BE2C (cell line): Measurements from ENCODE around the gene KCTD17.

Experiments used
- DNase-seq: peaks from one replicate; pipeline ENCODE4 v3.0.0-alpha.2; 2020
- H3K27me3 ChIP-seq: fragments of 250-450 bp; sonication (Bioruptor Pico); 2 replicates; pipeline ENCODE4 v1.5.1; 2020; ENCODE audit warnings: mild to moderate bottlenecking
- H3K36me3 ChIP-seq: fragments of 250-450 bp; sonication (Bioruptor Pico); 2 replicates; pipeline ENCODE4 v1.5.1; 2020; ENCODE audit warnings: mild to moderate bottlenecking
- H3K4me1 ChIP-seq: fragments of 250-450 bp; sonication (Bioruptor Pico); 2 replicates; pipeline ENCODE4 v1.5.1; 2020
- H3K4me3 ChIP-seq: 2 replicates; pipeline ENCODE4 v1.5.1; 2011; ENCODE audit warnings: low read depth, low read length
- H3K9me3 ChIP-seq: fragments of 250-450 bp; sonication (Bioruptor Pico); 2 replicates; pipeline ENCODE4 v1.5.1; 2020
- TF ChIP-seq, protein P1 (sequence below): IDR thresholded peaks from 2 replicates; pipeline ENCODE4 v1.5.1; 2012; ENCODE audit warnings: mild to moderate bottlenecking, low read depth, low read length

The KCTD17 gene

GRCh38 chr22:37014835-37015586, 36.5 kb upstream of the KCTD17 start:
- DNase-seq, result no peak
- H3K4me1 ChIP-seq, result peaks cover 6% of the 10 kb centered on the region
- H3K27me3 ChIP-seq, result no peaks in the 10 kb centered on the region

DNA sequence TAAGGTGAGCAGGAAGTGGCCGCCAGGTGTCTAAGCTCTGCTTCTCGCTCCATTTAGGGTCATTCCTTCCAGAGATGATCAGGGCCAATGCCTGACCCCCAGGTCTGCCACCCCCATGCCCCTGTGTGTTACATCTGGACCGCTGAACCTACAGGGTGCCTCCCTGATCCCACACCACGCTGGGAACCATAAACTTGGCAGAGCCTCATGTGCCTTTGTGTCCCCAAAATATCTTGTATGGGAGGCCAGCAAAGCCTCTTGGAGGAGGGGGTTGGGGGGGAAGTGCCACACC, 36.0 kb upstream of the KCTD17 start:
- Histone ChIP-seq H3K9me3 (no peaks in the 10 kb centered on the region), H3K4me3 (no peak overlapping the region), H3K27me3 (no peaks in the 10 kb centered on the region), H3K36me3 (peaks cover 13% of the 10 kb centered on the region), H3K4me1 (peaks cover 6% of the 10 kb centered on the region)
- DNase-seq, result no peak
- TF ChIP-seq, protein P1, sequence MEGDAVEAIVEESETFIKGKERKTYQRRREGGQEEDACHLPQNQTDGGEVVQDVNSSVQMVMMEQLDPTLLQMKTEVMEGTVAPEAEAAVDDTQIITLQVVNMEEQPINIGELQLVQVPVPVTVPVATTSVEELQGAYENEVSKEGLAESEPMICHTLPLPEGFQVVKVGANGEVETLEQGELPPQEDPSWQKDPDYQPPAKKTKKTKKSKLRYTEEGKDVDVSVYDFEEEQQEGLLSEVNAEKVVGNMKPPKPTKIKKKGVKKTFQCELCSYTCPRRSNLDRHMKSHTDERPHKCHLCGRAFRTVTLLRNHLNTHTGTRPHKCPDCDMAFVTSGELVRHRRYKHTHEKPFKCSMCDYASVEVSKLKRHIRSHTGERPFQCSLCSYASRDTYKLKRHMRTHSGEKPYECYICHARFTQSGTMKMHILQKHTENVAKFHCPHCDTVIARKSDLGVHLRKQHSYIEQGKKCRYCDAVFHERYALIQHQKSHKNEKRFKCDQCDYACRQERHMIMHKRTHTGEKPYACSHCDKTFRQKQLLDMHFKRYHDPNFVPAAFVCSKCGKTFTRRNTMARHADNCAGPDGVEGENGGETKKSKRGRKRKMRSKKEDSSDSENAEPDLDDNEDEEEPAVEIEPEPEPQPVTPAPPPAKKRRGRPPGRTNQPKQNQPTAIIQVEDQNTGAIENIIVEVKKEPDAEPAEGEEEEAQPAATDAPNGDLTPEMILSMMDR, result no peak

More at GRCh38 chr22:37014835-37015586, 36.5 kb upstream of the KCTD17 start:
- TF ChIP-seq, protein P1, result no peak
- Histone ChIP-seq H3K4me3 (no peak overlapping the region), H3K36me3 (peaks cover 13% of the 10 kb centered on the region), H3K9me3 (no peaks in the 10 kb centered on the region)

DNA sequence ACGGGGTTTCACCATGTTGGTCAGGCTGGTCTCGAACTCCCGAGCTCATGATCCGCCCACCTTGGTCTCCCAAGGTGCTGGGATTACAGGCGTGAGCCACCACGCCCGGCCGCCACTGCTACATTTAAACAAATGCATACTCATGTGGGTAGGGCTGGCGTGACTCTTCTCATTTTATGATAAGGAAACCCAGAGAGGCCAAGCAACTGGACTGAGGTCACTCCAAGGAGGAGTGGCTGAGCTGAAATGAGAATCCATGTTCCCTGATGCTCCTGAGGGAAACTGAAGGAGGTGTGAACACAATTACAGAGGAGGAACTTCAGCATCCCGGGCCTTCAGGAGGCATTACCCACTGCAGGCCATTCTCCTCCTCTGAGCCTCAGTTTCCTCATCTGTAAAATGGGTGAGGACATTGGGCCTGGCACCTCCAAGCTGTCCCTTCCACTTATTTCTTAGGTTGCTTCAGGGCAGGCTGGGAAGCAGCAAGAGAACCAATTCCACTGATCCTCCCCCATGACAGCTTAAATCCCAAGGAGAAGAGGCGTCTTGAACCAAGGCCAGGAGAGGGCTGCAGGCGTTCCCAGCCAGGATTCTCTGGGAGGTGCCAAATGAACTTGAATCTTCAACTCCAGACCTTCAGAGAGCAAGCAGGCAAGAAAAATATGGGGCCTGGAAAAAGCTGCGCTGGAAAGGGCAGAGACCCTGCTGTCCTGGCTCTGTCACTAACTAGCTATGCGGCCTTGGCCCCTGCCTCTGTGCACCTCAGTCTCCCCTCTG, 35.2 kb upstream of the KCTD17 start:
- Histone ChIP-seq H3K4me3 (no peak overlapping the region), H3K27me3 (no peaks in the 10 kb centered on the region), H3K4me1 (peaks cover 6% of the 10 kb centered on the region), H3K9me3 (no peaks in the 10 kb centered on the region), H3K36me3 (peaks cover 13% of the 10 kb centered on the region)
- TF ChIP-seq, protein P1, result no peak
- DNase-seq, result no peak

DNA sequence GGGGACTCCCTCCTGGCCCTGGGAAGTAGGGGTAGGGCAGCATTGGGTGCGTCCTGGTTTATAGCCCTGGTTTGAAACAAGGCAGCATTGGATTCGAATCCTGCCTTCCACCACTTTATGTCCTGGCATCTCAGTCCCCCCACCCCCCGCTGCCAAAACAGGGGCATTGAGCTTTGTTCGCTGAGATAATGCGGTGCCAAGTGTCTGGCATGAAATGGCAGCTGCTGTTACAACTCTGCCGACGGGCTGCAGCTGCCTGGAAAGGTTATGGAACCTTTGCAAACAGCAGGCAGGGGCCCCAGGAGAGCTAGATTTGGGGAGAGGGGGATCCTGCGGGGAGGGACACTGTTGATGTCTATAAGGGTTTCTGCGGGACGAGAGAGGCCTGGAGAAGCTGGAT, 34.2 kb upstream of the KCTD17 start:
- H3K36me3 ChIP-seq, result peaks cover 15% of the 10 kb centered on the region
- no peak for DNase-seq
- TF ChIP-seq, protein P1, result no peak
- H3K9me3 ChIP-seq, result no peaks in the 10 kb centered on the region
- H3K4me1 ChIP-seq, result peaks cover 6% of the 10 kb centered on the region
- H3K4me3 ChIP-seq, result no peak overlapping the region
- H3K27me3 ChIP-seq, result no peaks in the 10 kb centered on the region

DNA sequence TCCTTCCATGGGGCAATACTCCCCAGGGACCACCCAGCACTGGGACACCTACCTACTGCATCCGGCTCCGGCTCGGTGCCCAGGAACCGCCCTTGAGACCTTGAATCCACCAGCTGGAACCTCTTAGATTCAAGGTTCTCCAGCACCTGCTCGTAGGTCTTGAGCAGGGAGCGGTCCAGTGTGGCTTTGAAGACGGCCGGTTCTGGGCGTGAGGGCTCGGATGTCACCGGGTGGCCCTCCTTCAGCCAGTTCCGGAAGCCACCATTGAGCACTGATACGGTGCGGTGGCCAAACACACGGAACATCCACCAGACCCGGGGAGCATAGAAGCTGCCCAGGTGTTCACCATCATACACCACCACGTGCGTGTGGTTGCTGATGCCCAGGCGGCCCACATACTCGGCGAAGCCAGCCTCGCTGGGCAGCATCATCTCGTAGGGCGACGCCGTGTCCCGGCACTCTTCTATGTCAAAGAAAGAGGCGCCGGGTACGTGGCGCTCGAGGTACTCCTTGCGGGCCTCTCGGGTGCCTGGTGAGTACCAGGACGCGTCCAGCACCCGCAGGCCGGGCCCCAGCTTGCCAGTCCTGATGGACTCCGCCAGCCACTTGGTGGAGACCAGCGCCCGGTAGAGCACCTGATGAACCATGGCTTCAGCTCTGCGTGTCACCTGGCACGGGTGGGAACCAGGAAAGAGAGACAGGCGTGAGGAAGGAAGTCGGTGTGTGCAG, 33.3 kb upstream of the KCTD17 start:
- Histone ChIP-seq H3K4me3 (peak overlapping the region; percentile 67), H3K4me1 (peaks cover 6% of the 10 kb centered on the region), H3K27me3 (no peaks in the 10 kb centered on the region), H3K9me3 (no peaks in the 10 kb centered on the region), H3K36me3 (peaks cover 18% of the 10 kb centered on the region)
- DNase-seq, result no peak
- TF ChIP-seq, protein P1, result no peak
